OCI-LY7 (cell line): Measurements from ENCODE around the gene LMO2. TPM values are rescaled to one million over a fixed set of nuclear protein-coding genes. Genes with fewer than 3 reads are reported as not detected.

Experiments used
- BruUV-seq: library from RNA; stranded (reverse); fragments of 400-500 nt; replicated peaks from 2 replicates; lab custom pipeline; 2021; lab: Mats Ljungman, UMichigan
- CTCF ChIA-PET: fragments of 300-600 bp; sonication (Branson Sonifier 250); formaldehyde crosslinking; loops from one replicate; lab custom pipeline; 2022; ENCODE audit warnings: antibody characterized with exemption; ENCODE audit not compliant: unreplicated experiment; lab: Charles Lee
- POLR2A ChIA-PET: fragments of 300-600 bp; sonication (Branson Sonifier 250); formaldehyde crosslinking; loops from one replicate; lab custom pipeline; 2022; ENCODE audit warnings: antibody characterized with exemption; lab: Charles Lee
- DNase-seq: peaks from one replicate; pipeline ENCODE4 v3.0.0-alpha.2; 2015; ENCODE audit warnings: low spot score
- H2AFZ ChIP-seq: fragments of 200-600 bp; sonication (generic), shearing (Covaris generic); 2 replicates; pipeline ENCODE4 v1.6.1; 2014; ENCODE audit warnings: mild to moderate bottlenecking, antibody characterized with exemption, low read length, moderate library complexity
- H3K27ac ChIP-seq: fragments of 200-600 bp; sonication (generic); 2 replicates; pipeline ENCODE4 v1.5.1; 2014; ENCODE audit warnings: mixed run types, low read depth, mild to moderate bottlenecking, moderate library complexity, low read length, inconsistent platforms; ENCODE audit not compliant: poor library complexity, severe bottlenecking
- H3K36me3 ChIP-seq: fragments of 200-600 bp; sonication (generic); 2 replicates; pipeline ENCODE4 v1.6.1; 2014; ENCODE audit warnings: mild to moderate bottlenecking, antibody characterized with exemption, low read length, moderate library complexity, mixed read lengths; ENCODE audit not compliant: insufficient read depth
- H3K4me1 ChIP-seq: fragments of 200-600 bp; sonication (generic); 2 replicates; pipeline ENCODE4 v1.5.1; 2014; ENCODE audit warnings: mild to moderate bottlenecking, low read length; ENCODE audit not compliant: insufficient read depth, poor library complexity, severe bottlenecking
- H3K4me2 ChIP-seq: fragments of 200-600 bp; sonication (generic); 2 replicates; pipeline ENCODE4 v1.6.1; 2014; ENCODE audit warnings: mild to moderate bottlenecking, low read length
- H3K4me3 ChIP-seq: fragments of 200-600 bp; sonication (generic); 2 replicates; pipeline ENCODE4 v1.5.1; 2014; ENCODE audit warnings: mild to moderate bottlenecking, low read depth, low read length; ENCODE audit not compliant: poor library complexity, severe bottlenecking
- H3K79me2 ChIP-seq: fragments of 200-600 bp; sonication (generic); 2 replicates; pipeline ENCODE4 v1.6.1; 2016; ENCODE audit warnings: low read depth, mild to moderate bottlenecking, low read length, moderate library complexity, mixed read lengths; ENCODE audit not compliant: insufficient read depth
- H3K9me2 ChIP-seq: fragments of 200-600 bp; sonication (generic); 2 replicates; pipeline ENCODE4 v1.6.1; 2016; ENCODE audit warnings: mild to moderate bottlenecking, low read length, mixed read lengths; ENCODE audit not compliant: insufficient read depth
- H3K9me3 ChIP-seq: fragments of 200-600 bp; sonication (generic); 2 replicates; pipeline ENCODE4 v1.6.1; 2014; ENCODE audit warnings: mild to moderate bottlenecking, mixed run types, low read length, mixed read lengths
- H4K20me1 ChIP-seq: fragments of 200-600 bp; sonication (generic); 2 replicates; pipeline ENCODE4 v1.6.1; 2014; ENCODE audit warnings: mild to moderate bottlenecking, antibody characterized with exemption, low read length, moderate library complexity, mixed read lengths; ENCODE audit not compliant: insufficient read depth
- CTCF ChIP-seq: fragments of 200-600 bp; sonication (generic); conservative IDR thresholded peaks from 2 replicates; pipeline ENCODE4 v1.5.1; 2014; ENCODE audit warnings: mild to moderate bottlenecking, antibody characterized with exemption, low read length, moderate library complexity, mixed read lengths
- EZH2phosphoT487 ChIP-seq: fragments of 200-600 bp; sonication (generic); IDR thresholded peaks from 2 replicates; pipeline ENCODE4 v1.6.1; 2018; ENCODE audit warnings: low read depth, borderline replicate concordance, mild to moderate bottlenecking, mixed run types, antibody characterized with exemption, low read length, moderate library complexity, mixed read lengths
- intact Hi-C: fragments of 100-400 bp; cut with micrococcal nuclease; formaldehyde crosslinking; loops from one replicate; pipeline ENCODE4 v1.10.0; 2022; ENCODE audit not compliant: unreplicated experiment
- total RNA-seq, 2 experiments: library from RNA; depleted of rRNA in 1 of 2; stranded (reverse); fragments of >200 nt in 1 of 2; shearing (Covaris generic) in 1 of 2; gene quantifications; 2 replicates each; pipeline ENCODE4 v1.2.3, GENCODE V29; 2014 to 2022

Gene LMO2
- total RNA-seq, 2 experiments from 2014 or later = 0.89 TPM; not detected in 1

GRCh38 chr11:33910296-33910957 lies 18.6 kb upstream of the LMO2 start:
- no peak for DNase-seq
- BruUV-seq = no TSS peak
- H3K36me3 ChIP-seq = no peaks in the 10 kb centered on the region
- no peaks in the 10 kb centered on the region for H3K79me2 ChIP-seq
- no peaks in the 10 kb centered on the region for H4K20me1 ChIP-seq
- H2AFZ ChIP-seq = no peak overlapping the region
- TF ChIP-seq EZH2phosphoT487 = no peak
- no peak for TF ChIP-seq CTCF
- H3K4me1 ChIP-seq = no peaks in the 10 kb centered on the region
- H3K9me2 ChIP-seq = no peaks in the 10 kb centered on the region
- intact Hi-C loops = no loop called here
- H3K27ac ChIP-seq = no peak overlapping the region
- H3K4me2 ChIP-seq = no peak overlapping the region
- no peak overlapping the region for H3K4me3 ChIP-seq
- POLR2A ChIA-PET = interaction anchor here (0.6 kb wide), 1 partner anchor 28 kb away, joined by 3 read pairs; no protein-coding TSS in a partner anchor
- CTCF ChIA-PET = interaction anchor here (0.9 kb wide), 1 partner anchor 10 kb away, joined by 3 read pairs; no protein-coding TSS in a partner anchor
- no peaks in the 10 kb centered on the region for H3K9me3 ChIP-seq

GRCh38 chr11:33909552-33909951 lies 17.7 kb upstream of the LMO2 start:
- CTCF ChIA-PET = no interaction called here
- H3K4me2 ChIP-seq = no peak overlapping the region
- no peak overlapping the region for H3K4me3 ChIP-seq
- no TSS peak for BruUV-seq
- H4K20me1 ChIP-seq = no peaks in the 10 kb centered on the region
- no peaks in the 10 kb centered on the region for H3K79me2 ChIP-seq
- no peaks in the 10 kb centered on the region for H3K4me1 ChIP-seq
- no peak overlapping the region for H3K27ac ChIP-seq
- H3K36me3 ChIP-seq = no peaks in the 10 kb centered on the region
- H3K9me3 ChIP-seq = no peaks in the 10 kb centered on the region
- TF ChIP-seq CTCF = no peak
- no peak for TF ChIP-seq EZH2phosphoT487
- no peak for DNase-seq
- no peak overlapping the region for H2AFZ ChIP-seq
- H3K9me2 ChIP-seq = no peaks in the 10 kb centered on the region
- intact Hi-C loops = no loop called here
- POLR2A ChIA-PET = interaction anchor here (0.6 to 1.0 kb wide), 2 partner anchors 9 to 28 kb away, joined by 3 read pairs; no protein-coding TSS in a partner anchor

GRCh38 chr11:33909150-33909549 lies 17.3 kb upstream of the LMO2 start:
- no TSS peak for BruUV-seq
- no peaks in the 10 kb centered on the region for H3K9me2 ChIP-seq

More at GRCh38 chr11:33909150-33909549, 17.3 kb upstream of the LMO2 start:
- no peak overlapping the region for H3K27ac ChIP-seq
- POLR2A ChIA-PET = interaction anchor here (1.0 kb wide), 1 partner anchor 10 kb away, joined by 3 read pairs; no protein-coding TSS in a partner anchor
- no peak overlapping the region for H3K4me3 ChIP-seq
- no peaks in the 10 kb centered on the region for H3K79me2 ChIP-seq
- H3K4me1 ChIP-seq = no peaks in the 10 kb centered on the region
- no peaks in the 10 kb centered on the region for H4K20me1 ChIP-seq
- no peak overlapping the region for H2AFZ ChIP-seq
- TF ChIP-seq CTCF = no peak
- TF ChIP-seq EZH2phosphoT487 = no peak
- intact Hi-C loops = no loop called here
- CTCF ChIA-PET = no interaction called here
- no peak overlapping the region for H3K4me2 ChIP-seq
- DNase-seq = no peak
- no peaks in the 10 kb centered on the region for H3K9me3 ChIP-seq
- H3K36me3 ChIP-seq = no peaks in the 10 kb centered on the region
